Liver (tissue), 9 donors: ENCODE data around the gene LAPTM4A. TPM values are rescaled to one million over a fixed set of nuclear protein-coding genes. Genes with fewer than 3 reads are reported as not detected.

Experiments
- DNase-seq: peaks from one replicate; pipeline ENCODE4 v3.0.0-alpha.2; 2017; ENCODE audit warnings: low spot score
- H3K27ac ChIP-seq, 2 donors: one replicate each; pipeline ENCODE4 v1.7.0; 2013; ENCODE audit warnings: inconsistent platforms in 2 of 2, low read length in 2 of 2, control low read depth in 1 of 2, low read depth in 1 of 2, mild to moderate bottlenecking in 1 of 2
- H3K27me3 ChIP-seq, 4 donors: one replicate each; pipeline versions ENCODE4 v1.6.1 to v1.7.0; 2013; ENCODE audit warnings: low read length in 3 of 4, inconsistent platforms in 1 of 4, mild to moderate bottlenecking in 1 of 4, moderate library complexity in 1 of 4; ENCODE audit not compliant: control insufficient read depth in 4 of 4, insufficient read depth in 4 of 4
- H3K36me3 ChIP-seq, 4 donors: one replicate each; pipeline versions ENCODE4 v1.6.1 to v1.7.0; 2013; ENCODE audit warnings: low read length in 3 of 4, mild to moderate bottlenecking in 3 of 4, low read depth in 1 of 4, moderate library complexity in 1 of 4; ENCODE audit not compliant: control insufficient read depth in 4 of 4, insufficient read depth in 3 of 4
- H3K4me1 ChIP-seq, 4 donors: one replicate each; pipeline versions ENCODE4 v1.6.1 to v1.7.0; 2013; ENCODE audit warnings: low read length in 3 of 4, mild to moderate bottlenecking in 3 of 4, moderate library complexity in 1 of 4; ENCODE audit not compliant: control insufficient read depth in 4 of 4, insufficient read depth in 4 of 4
- H3K4me3 ChIP-seq, 3 donors: one replicate each; pipeline versions ENCODE4 v1.6.1 to v1.7.0; 2013; ENCODE audit warnings: low read length in 3 of 3, control low read depth in 1 of 3, low read depth in 1 of 3, mild to moderate bottlenecking in 1 of 3
- H3K9ac ChIP-seq, 2 donors: one replicate each; pipeline ENCODE4 v1.7.0; 2013; ENCODE audit warnings: low read length in 2 of 2, mild to moderate bottlenecking in 2 of 2, moderate library complexity in 2 of 2, control low read depth in 1 of 2, low read depth in 1 of 2
- H3K9me3 ChIP-seq, 4 donors: one replicate each; pipeline versions ENCODE4 v1.6.1 to v1.7.0; 2013; ENCODE audit warnings: low read length in 3 of 4; ENCODE audit not compliant: control insufficient read depth in 4 of 4
- ATF3 ChIP-seq: IDR thresholded peaks from 2 replicates; pipeline ENCODE4 v1.6.1; 2016; ENCODE audit warnings: antibody characterized with exemption
- CTCF ChIP-seq: fragments of 150-350 bp; IDR thresholded peaks from 2 replicates; pipeline ENCODE4 v1.5.1; 2017; ENCODE audit warnings: improper control_type of control experiment, low read depth, low read length; ENCODE audit not compliant: missing input control
- EGR1 ChIP-seq, 2 donors: IDR thresholded peaks; 2 replicates each; pipeline ENCODE4 v1.6.1; 2016 to 2018; ENCODE audit warnings: antibody characterized with exemption in 2 of 2, low read depth in 2 of 2
- FOXA1 ChIP-seq: IDR thresholded peaks from 2 replicates; pipeline ENCODE4 v1.6.1; 2016; ENCODE audit warnings: antibody characterized with exemption
- FOXA2 ChIP-seq: IDR thresholded peaks from 2 replicates; pipeline ENCODE4 v1.6.1; 2016; ENCODE audit warnings: antibody characterized with exemption
- GABPA ChIP-seq, 2 donors: IDR thresholded peaks in 1 of 2; conservative IDR thresholded peaks in 1 of 2; 2 replicates each; pipeline ENCODE4 v1.6.1; 2016; ENCODE audit warnings: antibody characterized with exemption in 2 of 2, mild to moderate bottlenecking in 1 of 2, moderate library complexity in 1 of 2
- HNF4A ChIP-seq, 2 donors: conservative IDR thresholded peaks; 2 replicates each; pipeline ENCODE4 v1.6.1; 2016; ENCODE audit warnings: antibody characterized with exemption in 2 of 2, mild to moderate bottlenecking in 2 of 2
- HNF4G ChIP-seq: IDR thresholded peaks from 2 replicates; pipeline ENCODE4 v1.6.1; 2016; ENCODE audit warnings: antibody characterized with exemption
- JUND ChIP-seq, 2 donors: IDR thresholded peaks; 2 replicates each; pipeline ENCODE4 v1.6.1; 2016; ENCODE audit warnings: antibody characterized with exemption in 2 of 2
- NR2F2 ChIP-seq: IDR thresholded peaks from 2 replicates; pipeline ENCODE4 v1.6.1; 2016; ENCODE audit warnings: antibody characterized with exemption
- RAD21 ChIP-seq, 2 donors: IDR thresholded peaks; 2 replicates each; pipeline ENCODE4 v1.6.1; 2016; ENCODE audit warnings: antibody characterized with exemption in 2 of 2, mild to moderate bottlenecking in 2 of 2
- RXRA ChIP-seq, 2 donors: IDR thresholded peaks; 2 replicates each; pipeline ENCODE4 v1.6.1; 2017 to 2018; ENCODE audit warnings: antibody characterized with exemption in 2 of 2, mild to moderate bottlenecking in 1 of 2
- SP1 ChIP-seq: IDR thresholded peaks from 2 replicates; pipeline ENCODE4 v1.6.1; 2018; ENCODE audit warnings: antibody characterized with exemption, mild to moderate bottlenecking
- TAF1 ChIP-seq: conservative IDR thresholded peaks from 2 replicates; pipeline ENCODE4 v1.6.1; 2016; ENCODE audit warnings: antibody characterized with exemption, mild to moderate bottlenecking
- YY1 ChIP-seq: IDR thresholded peaks from 2 replicates; pipeline ENCODE4 v1.6.1; 2016; ENCODE audit warnings: antibody characterized with exemption, mild to moderate bottlenecking
- ZBTB33 ChIP-seq: IDR thresholded peaks from 2 replicates; pipeline ENCODE4 v1.6.1; 2016; ENCODE audit warnings: antibody characterized with exemption
- WGBS: extraction: QIAGEN DNeasy Blood & Tissue Kit; methylation state at CpG from one replicate; pipeline ENCODE4 v1.1.7; 2013; 5-methylcytosine and 5-hydroxymethylcytosine counted together
- polyA plus RNA-seq, 2 donors: library from polyadenylated mRNA; stranded (reverse) in 1 of 2; unstranded in 1 of 2; fragments of 200-250 nt in 1 of 2; fragments of >200 nt in 1 of 2; fragmentation: Nextera tagmentation in 1 of 2; extraction: Ambion mirVana in 1 of 2; gene quantifications; one replicate each; pipeline versions ENCODE4 v1.2.1 to v1.2.3, GENCODE V29; 2013 to 2015
- total RNA-seq, 2 donors: library from RNA; depleted of rRNA; stranded (reverse); fragments of >200 nt; gene quantifications; one replicate each; pipeline ENCODE4 v1.2.3, GENCODE V29; 2014
- donor health status: healthy.
- donor health status: healthy.
- donor health status: healthy.
- donor health status: healthy.
- donor health status: healthy.

LAPTM4A gene
- total and polyA plus RNA-seq, 4 donors = 69.1 to 183 (median 122) TPM

- Histone ChIP-seq H3K36me3 (no peaks in the 10 kb centered on the region), H3K9me3 (no peaks in the 10 kb centered on the region), H3K4me3 (peak overlapping the region; percentile 60 to 94 (median 94)), H3K4me1 (peaks cover 4 to 16% (median 12%) of the 10 kb centered on the region in 4 donors), H3K9ac (no peak overlapping the region), H3K27ac (no peak overlapping the region), H3K27me3 (peaks cover 0 to 4% (median 0%) of the 10 kb centered on the region in 4 donors)
- WGBS = 13% methylated on average over 8 of the region's 8 CpGs
- no peak for TF ChIP-seq RAD21 (IDR thresholded peaks at IDR 0.05)
- TF ChIP-seq NR2F2 = no peak
- TF ChIP-seq GABPA (IDR thresholded peaks at IDR 0.05 in 1 of 2, conservative IDR thresholded peaks at IDR 0.05 in 1 of 2) = no peak
- no peak for TF ChIP-seq JUND (IDR thresholded peaks at IDR 0.05)
- TF ChIP-seq EGR1 (IDR thresholded peaks at IDR 0.05; ENCODE audit: low read depth in 2 of 2) = no peak
- no peak for TF ChIP-seq ZBTB33
- no peak for TF ChIP-seq HNF4A (conservative IDR thresholded peaks at IDR 0.05)
- no peak for TF ChIP-seq HNF4G
- TF ChIP-seq FOXA2 = no peak
- no peak for DNase-seq
Observed at GRCh38 chr2:19989342-19989666, 62.1 kb downstream of the LAPTM4A start.

GRCh38 chr2:19988600-19988999 is 62.8 kb downstream of the LAPTM4A start:
- H3K4me3 ChIP-seq = no peak overlapping the region
- no peak for DNase-seq
- no peak overlapping the region for H3K27ac ChIP-seq
- 88% methylated on average over 2 of the region's 2 CpGs for WGBS
- no peak overlapping the region for H3K9ac ChIP-seq
- H3K27me3 ChIP-seq = peaks cover 0 to 4% (median 0%) of the 10 kb centered on the region in 4 donors
- no peaks in the 10 kb centered on the region for H3K9me3 ChIP-seq
- H3K4me1 ChIP-seq = peaks cover 4 to 16% (median 12%) of the 10 kb centered on the region in 4 donors
- no peaks in the 10 kb centered on the region for H3K36me3 ChIP-seq
- no peak for TF ChIP-seq TAF1
- no peak for TF ChIP-seq RXRA (IDR thresholded peaks at IDR 0.05)
- TF ChIP-seq ATF3 = no peak

GRCh38 chr2:19987936-19988335 is 63.5 kb downstream of the LAPTM4A start:
- 96% methylated on average over 5 of the region's 5 CpGs for WGBS
- no peak overlapping the region for H3K27ac ChIP-seq
- H3K9me3 ChIP-seq = no peaks in the 10 kb centered on the region
- H3K4me1 ChIP-seq = peaks cover 4 to 16% (median 12%) of the 10 kb centered on the region in 4 donors
- no peak for DNase-seq
- TF ChIP-seq RAD21 (IDR thresholded peaks at IDR 0.05) (no peak), GABPA (IDR thresholded peaks at IDR 0.05 in 1 of 2, conservative IDR thresholded peaks at IDR 0.05 in 1 of 2) (no peak), HNF4G (no peak), SP1 (no peak), RXRA (IDR thresholded peaks at IDR 0.05) (no peak), JUND (IDR thresholded peaks at IDR 0.05) (no peak), YY1 (no peak), FOXA1 (no peak), CTCF (no peak), HNF4A (conservative IDR thresholded peaks at IDR 0.05) (no peak)
- H3K27me3 ChIP-seq = peaks cover 0 to 4% (median 0%) of the 10 kb centered on the region in 4 donors
- H3K36me3 ChIP-seq = no peaks in the 10 kb centered on the region
- no peak overlapping the region for H3K4me3 ChIP-seq
- H3K9ac ChIP-seq = no peak overlapping the region

Other genes starting within 250 kb of the LAPTM4A start
- 10 to 100 TPM in 1 of 2 donors, 1 to 10 TPM in 1; 9.7 to 12.0 TPM for gene TTC32, start 149.6 kb downstream of the LAPTM4A start, total RNA-seq
- gene TTC32, start 149.6 kb downstream of the LAPTM4A start, polyA plus RNA-seq = 10 to 100 TPM in 1 of 2 donors, 1 to 10 TPM in 1; 4.1 to 11.4 TPM
- gene WDR35, start 61.5 kb downstream of the LAPTM4A start, total RNA-seq = 1 to 10 TPM; 2.0 to 3.8 TPM
- gene WDR35, start 61.5 kb downstream of the LAPTM4A start, polyA plus RNA-seq = 1 to 10 TPM in 1 of 2 donors, under 1 TPM in 1; 0.97 to 1.2 TPM
- gene MATN3, start 39.0 kb downstream of the LAPTM4A start, total RNA-seq = under 1 TPM; 0.05 to 0.08 TPM
- gene MATN3, start 39.0 kb downstream of the LAPTM4A start, polyA plus RNA-seq = under 1 TPM in 1 of 2 donors, not detected in 1; 0.10 TPM
- gene SDC1, start 173.5 kb upstream of the LAPTM4A start, total RNA-seq = 100 to 1,000 TPM in 1 of 2 donors, 10 to 100 TPM in 1; 99.6 to 269 TPM
- gene SDC1, start 173.5 kb upstream of the LAPTM4A start, polyA plus RNA-seq = 100 to 1,000 TPM; 124 to 363 TPM